CD4-positive, alpha-beta T cell treated with Interleukin-15 for 1 hour (primary cell): ENCODE measurements around the gene OR2T12.
"Not testable (repeated sequence)": the region's sequence is repeated elsewhere in the genome, so short reads cannot be mapped to it uniquely, and the experiment has no call there.

Experiments used
- DNase-seq: peaks from one replicate; pipeline ENCODE4 v3.0.0-alpha.2; 2020

The OR2T12 gene

GRCh38 chr1:248303324-248303723 is at the start of gene OR2T12:
Gene OR2T12 (minus strand): TSS chr1:248303424. CDS start chr1:248295578, 7,846 bp downstream.
- no peak for DNase-seq

GRCh38 chr1:248348475-248348874 is 45.3 kb upstream of the OR2T12 start, which contains the start of gene OR14C36:
Gene OR14C36 (plus strand): TSS chr1:248348775. CDS start chr1:248348775, 0 bp downstream.
- DNase-seq = no peak

GRCh38 chr1:248343451-248343850 is 40.2 kb upstream of the OR2T12 start:
- no peak for DNase-seq

GRCh38 chr1:248324468-248324867 is 21.2 kb upstream of the OR2T12 start, which contains the start of gene OR2M7:
Gene OR2M7 (minus strand): TSS chr1:248324568. CDS start chr1:248324568, 0 bp downstream.
- no peak for DNase-seq

- DNase-seq = no peak
Measured at GRCh38 chr1:248316796-248317195, 13.6 kb upstream of the OR2T12 start.

GRCh38 chr1:248306740-248307139 is 3.5 kb upstream of the OR2T12 start:
- DNase-seq = not testable (repeated sequence)

- no peak for DNase-seq
Measured at GRCh38 chr1:248306103-248306502, 2.9 kb upstream of the OR2T12 start.

GRCh38 chr1:248305672-248306071 is 2.4 kb upstream of the OR2T12 start:
- not testable (repeated sequence) for DNase-seq

- DNase-seq = no peak
Measured at GRCh38 chr1:248288391-248288790, 14.8 kb downstream of the OR2T12 start.

- no peak for DNase-seq
Measured at GRCh38 chr1:248277876-248278275, 25.3 kb downstream of the OR2T12 start, which contains the start of gene OR2T33. Gene OR2T33 (minus strand): TSS chr1:248277976. CDS start chr1:248273814, 4,162 bp downstream.

GRCh38 chr1:248273225-248273624 is 30.0 kb downstream of the OR2T12 start:
- not testable (repeated sequence) for DNase-seq

GRCh38 chr1:248268178-248268577 is 35.0 kb downstream of the OR2T12 start:
- DNase-seq = no peak

GRCh38 chr1:248259309-248259708 is 43.9 kb downstream of the OR2T12 start:
- DNase-seq = not testable (repeated sequence)

- no peak for DNase-seq
Measured at GRCh38 chr1:248243204-248243603, 60.0 kb downstream of the OR2T12 start.
